GM18868 (cell line): ENCODE measurements around the gene ACOT9.
"Not testable (repeated sequence)": the region's sequence is repeated elsewhere in the genome, so short reads cannot be mapped to it uniquely, and the experiment has no call there.

Experiments
- ATAC-seq: cut with Tn5 transposase; IDR thresholded peaks from one replicate; pipeline ENCODE4 v1.9.1; 2021; ENCODE audit warnings: mild to moderate bottlenecking, moderate library complexity; ENCODE audit not compliant: unreplicated experiment

The ACOT9 gene

DNA sequence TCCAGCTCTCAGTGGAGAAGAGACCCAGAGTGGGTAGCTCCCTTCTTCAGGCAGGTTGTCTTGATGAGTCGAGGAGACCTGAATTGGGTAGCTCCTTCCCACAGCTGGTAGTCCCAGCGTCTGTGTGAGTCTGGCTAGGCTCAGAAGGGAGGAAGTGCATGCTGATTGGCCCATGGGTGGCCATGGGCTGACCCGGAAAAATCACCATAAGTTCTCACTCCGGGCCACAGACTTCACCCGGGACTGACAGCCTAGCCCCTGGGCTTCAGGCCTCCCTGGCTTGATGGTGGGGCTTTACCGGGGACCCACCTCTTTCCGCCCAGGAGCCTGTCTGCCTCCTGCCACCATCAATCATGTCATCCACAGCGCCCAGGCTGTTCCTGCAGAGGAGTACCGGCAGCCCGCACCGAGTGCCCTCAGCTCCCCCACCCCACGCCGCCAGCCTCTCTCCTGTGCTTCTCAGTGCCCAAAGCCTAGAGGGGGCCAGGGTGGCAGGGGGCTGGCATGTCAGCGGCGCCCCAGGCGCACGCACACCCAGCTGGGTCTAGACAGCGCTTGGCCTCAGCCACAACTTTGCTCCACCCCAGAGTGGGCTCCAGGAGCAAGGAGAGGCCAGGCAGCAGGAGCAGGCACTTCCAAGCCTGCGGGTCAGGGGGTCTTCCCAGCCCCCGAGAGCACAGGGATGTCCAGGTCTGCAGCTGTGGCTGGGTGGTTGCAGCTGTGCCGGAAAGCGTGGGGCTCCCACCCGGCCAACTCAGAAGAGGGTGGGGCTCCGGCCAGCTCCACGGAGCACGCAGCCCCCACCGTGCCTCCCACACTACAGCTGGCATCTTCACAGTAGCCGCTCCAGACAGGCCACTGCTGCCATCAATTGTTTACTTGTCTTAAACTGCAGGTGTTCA is 23.8 kb upstream of the ACOT9 start:
- no peak for ATAC-seq

DNA sequence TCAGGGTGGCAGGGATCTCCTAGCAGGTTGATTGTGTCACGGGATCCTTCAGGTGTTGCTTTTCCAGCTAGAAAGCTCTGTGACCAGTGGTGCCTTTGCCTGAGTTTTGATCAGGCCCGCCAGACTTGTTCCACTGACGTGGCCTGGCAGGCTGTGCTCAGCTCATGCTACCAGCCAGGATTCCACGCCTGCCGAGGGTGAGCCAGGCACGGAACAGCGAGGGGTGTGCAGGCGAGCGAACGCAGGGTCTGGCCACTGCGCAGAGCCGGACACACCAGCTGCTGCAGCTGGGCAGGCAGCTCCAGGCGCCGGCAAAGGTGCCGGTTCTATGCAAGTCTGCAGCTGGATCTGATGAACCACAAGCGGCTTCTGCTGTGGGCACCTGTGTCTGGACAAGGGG is 22.8 kb upstream of the ACOT9 start:
- ATAC-seq: no peak

DNA sequence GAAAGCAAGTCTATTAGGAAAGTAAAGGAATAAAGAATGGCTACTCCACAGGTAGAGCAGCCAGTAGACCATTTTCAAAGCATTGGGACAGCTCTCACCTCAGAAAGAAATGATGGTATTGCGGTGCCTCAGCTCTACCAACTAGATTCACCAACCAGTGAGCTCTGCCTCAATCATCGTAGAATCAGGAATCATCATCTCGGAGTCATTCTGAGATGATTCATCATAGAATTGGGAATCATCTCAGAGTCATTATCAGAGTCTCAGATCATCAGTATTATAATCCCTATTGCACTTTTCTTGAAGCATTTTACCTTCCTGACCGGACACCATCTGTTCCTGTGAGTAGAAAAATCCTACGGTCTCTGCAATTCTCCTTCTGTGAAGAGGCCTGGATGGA is 22.4 kb upstream of the ACOT9 start:
- no peak for ATAC-seq

DNA sequence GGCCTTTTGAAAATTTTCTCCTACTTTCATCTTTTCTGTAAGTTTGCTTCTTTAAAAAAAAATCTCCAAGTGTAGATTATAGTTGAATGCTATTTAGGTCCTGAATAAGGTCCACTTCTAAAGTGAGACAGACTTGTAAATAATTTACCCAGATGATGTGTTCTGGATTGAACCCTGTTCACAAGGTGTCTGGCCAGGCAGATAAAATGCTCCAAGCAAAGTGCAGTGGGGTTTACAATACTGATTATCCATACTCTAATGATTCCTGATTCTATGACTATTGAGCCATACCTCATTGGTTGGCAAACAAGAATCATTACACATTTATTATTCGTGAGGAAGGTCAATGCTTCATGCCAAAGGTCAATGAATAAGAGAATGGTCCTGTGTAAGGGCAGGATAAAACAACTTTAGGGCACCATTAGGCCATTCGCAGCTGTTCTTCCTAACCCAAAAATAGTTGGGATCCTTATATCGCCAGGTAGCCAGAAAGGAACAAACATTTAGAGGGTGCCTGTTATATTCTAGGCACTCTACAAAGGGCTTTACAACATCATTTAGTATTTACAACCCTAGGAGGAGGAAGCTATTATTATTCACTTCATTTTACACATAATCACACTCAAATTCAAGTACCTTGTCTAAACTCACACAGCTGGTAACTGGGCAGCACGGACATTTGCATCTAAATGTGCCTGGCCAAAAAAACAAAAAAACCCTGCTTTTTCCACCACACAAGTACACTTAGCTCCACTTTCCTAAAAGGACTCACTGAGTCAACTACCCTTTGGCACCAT is 21.3 kb upstream of the ACOT9 start:
- no peak for ATAC-seq

DNA sequence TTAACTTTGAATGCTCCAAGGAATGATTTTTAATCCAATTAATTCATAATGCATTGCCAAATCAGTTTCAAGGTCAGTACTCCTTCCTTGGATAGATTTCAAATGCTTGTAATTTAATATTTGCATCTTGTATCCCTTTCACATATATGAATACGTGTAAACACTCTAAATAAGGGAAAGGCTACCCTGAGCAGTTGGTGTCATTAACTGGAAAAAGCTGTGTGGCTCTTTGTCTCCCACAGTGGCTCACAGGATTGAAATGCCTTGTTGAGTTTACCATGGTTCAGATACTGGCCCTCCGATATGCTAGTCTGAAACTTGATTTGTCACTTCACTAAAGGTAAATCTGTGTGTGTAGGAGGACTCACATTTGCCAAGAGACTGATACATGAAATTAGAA is 16.7 kb upstream of the ACOT9 start:
- no peak for ATAC-seq

DNA sequence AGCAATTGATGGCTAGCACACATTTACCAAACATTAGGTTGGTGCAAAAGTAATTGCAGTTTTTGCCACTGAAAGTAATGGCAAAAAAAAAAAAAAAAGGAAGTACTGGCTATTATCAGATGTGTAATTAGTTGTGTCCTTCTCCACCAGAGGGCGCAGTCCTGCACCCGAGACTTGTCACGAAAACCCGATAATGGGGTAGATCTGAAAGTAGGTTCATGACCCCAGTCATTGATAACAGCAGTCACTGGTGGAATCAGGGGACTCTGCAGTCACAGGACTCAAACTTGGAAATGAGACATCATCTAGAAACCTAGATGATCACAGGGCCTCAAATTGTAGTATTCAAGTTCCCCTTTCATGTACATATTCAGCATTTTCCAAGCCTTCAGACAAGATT is 13.1 kb upstream of the ACOT9 start:
- ATAC-seq: peak; percentile 93

DNA sequence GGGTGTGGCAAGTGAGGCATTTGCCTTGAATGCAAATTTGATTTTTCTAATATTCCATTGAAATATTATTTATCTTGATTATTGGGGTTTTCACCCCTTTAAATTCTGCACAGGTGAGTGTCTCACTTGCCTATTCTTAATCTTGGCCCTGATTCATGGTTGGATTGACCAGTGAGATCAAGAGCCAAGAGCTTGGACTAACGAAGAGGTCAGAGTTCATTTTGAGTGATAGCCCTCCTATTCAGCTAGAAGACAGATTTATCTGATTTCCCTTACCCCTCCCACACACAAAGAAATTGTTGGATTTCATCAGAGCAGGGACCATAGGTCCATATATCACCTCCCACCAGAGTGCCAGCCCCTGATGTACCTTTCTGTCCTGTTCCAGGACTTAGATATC is 11.6 kb upstream of the ACOT9 start:
- ATAC-seq: no peak

DNA sequence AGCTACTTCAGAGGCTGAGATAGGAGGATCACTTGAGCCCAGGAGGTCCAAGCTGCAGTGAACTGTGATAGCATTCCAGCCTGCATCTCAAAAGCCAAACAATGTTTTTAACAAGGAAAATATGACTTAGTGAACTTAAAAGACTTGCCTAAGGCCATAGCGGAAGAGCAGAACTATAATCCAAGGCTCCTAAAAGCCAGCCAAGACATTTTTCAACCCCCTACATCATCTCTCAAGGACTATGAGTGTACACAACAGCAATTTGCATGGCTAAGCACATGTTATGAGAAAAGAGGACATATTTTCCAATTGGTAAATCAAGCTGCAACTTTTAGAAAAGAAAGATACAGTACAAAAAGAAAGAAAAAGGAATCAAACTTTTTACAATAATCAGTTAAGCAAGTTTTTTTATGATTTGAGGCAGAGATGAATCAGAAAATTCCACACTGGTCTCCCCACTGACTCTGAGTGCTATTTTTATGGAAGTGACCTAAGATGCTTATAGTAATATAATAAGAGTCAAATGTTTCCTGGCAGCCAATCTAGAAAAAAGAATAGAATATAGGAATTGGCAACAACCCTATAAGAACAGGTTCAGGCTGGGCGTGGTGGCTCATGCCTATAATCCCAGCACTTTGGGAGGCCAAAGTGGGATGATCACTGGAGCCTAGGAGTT is 9.8 kb upstream of the ACOT9 start:
- ATAC-seq: no peak

DNA sequence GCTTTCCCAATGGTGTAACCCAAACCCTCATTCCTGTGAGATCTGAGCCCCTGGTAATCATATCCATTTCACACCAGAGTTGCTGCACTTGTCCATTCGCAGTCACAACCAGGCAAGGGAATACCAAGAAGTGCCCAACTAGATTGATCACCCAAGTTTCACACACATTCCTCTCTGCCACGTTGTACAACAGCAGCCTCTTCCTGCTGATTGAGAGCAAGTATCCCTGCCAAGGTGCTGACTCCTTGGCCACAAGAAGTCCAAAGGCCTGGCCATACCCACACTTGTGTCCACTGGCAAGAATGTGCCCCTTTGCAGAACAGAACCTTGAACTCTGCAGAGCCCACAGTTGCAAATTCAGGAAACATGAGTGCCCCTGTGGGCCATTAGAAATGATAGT is 6.5 kb upstream of the ACOT9 start:
- no peak for ATAC-seq

DNA sequence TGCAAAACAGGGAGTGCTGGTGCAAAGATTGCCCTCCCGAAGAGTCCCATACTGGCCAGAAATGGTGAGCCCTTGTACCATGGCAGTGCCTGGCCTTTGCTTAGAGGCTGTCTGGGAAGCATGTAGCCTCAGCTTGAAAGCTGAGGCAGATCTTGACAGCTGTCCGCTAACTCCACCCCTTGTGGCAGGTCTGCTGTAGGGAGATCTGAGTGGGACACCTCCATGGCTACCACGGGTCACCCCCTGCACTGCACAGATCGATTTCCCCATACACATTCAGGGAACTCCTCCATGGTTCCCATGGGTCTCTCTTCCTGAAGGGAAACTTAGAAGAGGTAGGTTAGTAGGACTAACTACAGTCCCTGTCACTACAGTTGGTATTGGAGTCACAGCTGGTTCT is 6.1 kb upstream of the ACOT9 start:
- no peak for ATAC-seq

DNA sequence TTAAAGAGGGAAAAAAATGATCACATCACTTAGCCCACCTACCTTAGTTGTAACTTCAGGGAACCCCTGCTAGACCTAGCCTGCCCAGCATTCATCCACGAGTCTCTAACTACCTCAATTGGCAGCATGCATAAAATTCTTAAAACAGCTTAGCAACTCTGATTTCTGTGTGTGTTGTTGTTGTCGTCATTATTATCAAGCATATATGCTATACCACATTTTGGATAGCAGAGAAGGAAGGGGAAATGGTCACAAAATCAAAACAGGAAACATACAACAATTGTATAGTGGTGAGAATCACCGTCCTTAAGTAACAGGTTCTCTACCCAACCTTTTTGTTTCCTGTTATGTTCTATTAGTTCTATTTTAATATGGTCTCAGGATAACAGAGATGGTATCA is 2.7 kb upstream of the ACOT9 start:
- ATAC-seq: no peak

DNA sequence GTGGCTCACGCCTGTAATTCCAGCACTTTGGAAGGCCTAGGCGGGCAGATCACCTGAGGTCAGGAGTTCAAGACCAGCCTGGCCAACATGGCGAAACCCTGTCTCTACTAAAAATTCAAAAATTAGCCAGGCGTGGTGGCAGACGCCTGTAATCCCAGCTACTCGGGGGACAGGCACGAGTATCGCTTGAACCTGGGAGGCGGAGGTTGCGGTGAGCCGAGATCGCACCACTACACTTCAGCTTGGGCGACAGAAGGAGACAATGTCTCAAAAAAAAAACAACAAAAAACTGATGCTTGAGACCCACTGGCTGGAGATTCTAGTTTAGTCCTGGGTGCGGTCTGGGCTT is 521 bp upstream of the ACOT9 start:
- not testable (repeated sequence) for ATAC-seq

DNA sequence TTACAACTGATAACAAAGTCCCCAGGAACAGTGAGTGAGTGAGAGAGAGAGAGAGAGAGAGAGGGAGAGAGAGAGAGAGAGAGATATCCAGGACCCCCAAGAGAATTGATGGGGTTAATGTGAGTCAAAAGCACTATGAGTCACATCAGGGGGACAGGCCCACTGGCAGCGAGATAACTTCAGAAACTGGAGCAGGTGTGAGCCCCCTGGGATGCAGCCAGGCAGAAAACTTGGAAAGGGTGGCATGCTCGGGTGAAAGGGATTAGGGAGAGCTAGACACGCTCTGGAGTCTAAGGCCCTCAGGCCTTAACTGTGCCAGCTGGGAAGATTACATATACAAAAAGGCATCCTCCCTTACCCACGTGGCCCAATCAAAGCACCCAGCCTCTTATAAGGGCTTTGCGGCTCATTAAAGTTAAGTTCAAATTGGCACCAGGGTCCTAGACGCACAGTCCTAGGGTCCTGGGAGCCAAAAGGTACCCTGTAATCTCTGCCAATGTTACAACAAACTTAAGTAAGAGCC is 841 bp downstream of the ACOT9 start:
- ATAC-seq: no peak

DNA sequence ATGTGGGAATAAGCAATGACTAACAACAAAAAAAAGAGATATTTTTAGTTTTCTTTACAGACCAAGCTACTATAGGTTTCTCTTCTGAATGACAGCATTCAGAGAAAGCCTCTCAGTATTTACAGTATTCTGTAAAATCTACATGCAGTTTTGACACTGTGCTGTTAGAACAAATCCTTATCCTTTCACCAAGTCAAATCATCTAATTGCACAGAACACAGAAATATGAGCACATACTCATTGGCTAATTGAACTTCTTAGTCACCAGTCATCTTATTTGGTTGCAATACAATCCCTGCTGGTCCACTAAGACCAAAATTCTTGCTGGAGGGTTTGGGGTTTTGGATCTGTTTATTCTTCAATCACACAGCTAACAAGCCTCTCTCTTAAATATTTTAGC is 5.7 kb downstream of the ACOT9 start:
- no peak for ATAC-seq

DNA sequence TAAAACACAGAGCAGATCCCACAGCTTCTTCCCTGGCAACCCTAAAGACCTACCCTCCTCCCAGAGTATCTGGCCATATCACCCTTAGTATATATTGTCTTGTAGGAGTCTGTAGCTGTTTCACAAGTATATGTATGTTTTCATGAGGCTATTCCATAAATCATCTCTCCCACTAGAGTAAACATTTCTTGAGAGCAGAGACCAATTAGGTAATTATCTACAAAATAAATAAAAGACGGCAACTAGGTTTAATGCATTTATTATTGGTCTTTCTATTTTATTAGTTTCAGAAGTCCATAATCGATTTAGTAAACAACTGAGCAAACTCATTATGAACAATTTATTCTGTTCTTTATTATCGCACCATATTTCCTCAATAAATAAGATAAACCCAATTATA is 7.0 kb downstream of the ACOT9 start:
- no peak for ATAC-seq

DNA sequence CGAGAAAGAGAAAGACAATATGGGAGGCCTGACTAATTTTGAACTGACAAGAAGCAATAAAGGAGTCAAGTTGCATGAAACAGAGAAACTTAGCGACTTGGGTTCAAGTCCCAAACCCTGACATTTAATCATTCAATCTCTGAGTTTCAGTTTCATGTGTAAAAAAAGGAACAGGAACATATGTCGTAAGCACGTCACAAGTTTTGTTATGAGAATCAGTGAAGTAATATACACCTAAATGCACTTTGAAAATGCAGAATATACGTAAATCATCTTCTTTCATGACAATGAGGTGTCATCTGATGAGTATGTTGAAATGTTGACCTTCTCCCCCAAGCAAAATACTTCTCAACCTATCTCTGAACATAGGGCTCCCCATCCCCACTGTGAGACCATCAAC is 10.4 kb downstream of the ACOT9 start:
- ATAC-seq: peak; percentile 87

DNA sequence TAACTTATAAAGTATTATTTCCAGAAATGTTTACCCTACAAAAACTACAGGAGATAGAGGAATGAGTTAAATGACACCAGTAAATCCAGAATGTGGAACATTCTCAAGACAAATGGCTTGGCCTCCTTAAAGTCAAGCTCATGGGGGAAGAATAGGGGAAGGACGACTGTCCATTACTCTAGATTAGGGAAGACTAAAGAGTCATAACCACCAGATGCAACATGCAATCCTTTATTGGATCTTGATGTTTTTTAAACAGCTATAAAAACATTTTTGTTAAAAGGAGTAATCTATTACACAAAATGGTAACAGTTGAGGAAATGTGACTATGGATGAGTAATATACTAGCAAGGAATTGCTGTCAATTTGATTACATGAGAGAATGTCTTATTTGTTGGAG is 11.1 kb downstream of the ACOT9 start:
- ATAC-seq: no peak

DNA sequence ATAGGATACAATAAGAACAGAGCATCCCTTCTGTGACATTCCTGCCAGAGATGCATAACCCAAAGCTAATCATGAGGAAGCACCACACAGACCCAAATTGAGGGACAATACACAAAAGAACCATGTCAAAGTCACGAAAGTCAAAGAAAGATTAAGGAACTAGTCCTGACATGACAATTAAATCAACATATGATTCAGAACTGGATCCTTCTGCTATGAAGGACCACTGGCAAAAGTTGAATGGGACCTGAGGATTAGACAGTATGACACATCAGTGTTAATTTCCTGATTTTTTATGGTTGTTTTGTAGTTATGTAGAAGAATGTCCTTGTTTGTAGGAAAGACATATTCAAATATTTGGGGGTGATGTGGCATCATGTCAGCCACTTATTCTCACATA is 13.9 kb downstream of the ACOT9 start:
- no peak for ATAC-seq

DNA sequence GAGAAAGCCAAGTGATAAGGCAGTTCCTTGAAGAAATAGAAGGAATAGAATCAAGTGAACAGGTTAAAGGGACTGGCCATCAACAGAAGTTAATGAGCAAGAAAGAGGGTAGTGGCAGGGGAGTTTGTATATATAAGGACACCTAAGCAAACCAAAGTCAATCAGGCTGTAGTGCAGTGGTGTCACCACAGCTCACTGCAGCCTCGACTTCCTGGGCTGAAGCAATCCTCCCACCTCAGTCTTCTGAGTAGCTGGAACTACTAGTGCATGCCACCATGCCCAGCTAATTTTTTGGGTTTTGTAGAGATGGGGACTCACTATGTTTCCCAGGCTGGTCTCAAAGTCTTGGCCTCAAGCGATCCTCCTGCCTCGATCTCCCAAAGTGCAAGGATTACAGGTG is 15.9 kb downstream of the ACOT9 start:
- ATAC-seq: no peak

DNA sequence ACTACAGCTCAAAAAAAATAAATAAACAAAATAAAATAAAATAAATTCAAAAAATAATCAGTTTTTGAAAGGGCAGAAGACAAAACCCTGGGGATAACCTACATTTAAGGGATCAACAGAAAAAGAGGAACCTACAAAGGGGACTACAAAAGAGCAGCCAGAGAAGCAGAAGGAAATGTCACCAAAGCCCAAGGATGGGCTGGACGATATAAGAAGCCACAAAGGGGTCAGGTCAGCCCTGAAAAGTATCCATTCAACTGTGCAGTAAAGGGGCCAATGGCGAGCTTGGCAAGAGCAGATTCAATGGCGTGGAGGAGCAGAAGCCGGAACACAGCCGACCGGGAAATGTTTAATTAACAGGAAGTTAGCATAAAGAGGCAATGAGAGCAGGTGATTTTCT is 16.9 kb downstream of the ACOT9 start:
- no peak for ATAC-seq

DNA sequence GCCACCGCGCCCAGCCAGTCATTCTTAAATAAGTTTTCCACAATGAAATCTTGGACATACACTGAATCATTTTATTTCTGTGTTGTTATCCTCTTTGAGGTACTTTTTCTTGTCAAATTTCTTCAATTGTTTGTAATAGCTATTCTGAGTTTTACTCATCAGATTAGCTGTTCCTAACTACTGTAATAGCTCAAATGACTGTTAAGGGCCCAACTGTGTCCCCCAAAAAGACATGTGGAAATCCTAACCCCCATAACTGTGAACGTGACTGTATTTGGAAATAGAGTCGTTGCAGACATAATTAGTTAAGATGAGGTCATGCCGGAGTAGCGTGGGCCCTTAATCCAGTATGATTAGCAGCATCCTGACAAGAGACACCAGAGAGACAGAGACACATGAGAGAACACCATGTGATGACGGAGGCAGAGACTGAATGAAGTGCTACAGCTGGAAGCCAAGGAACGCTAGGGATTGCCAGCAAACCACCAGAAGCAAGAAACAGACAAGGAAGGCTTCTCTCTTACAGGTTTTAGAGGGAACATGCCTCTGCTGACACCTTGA is 22.9 kb downstream of the ACOT9 start:
- ATAC-seq: no peak
